ENCODE data around the gene TENM3. TPM values are rescaled to one million over a fixed set of nuclear protein-coding genes. Genes with fewer than 3 reads are reported as not detected.

TENM3 gene
- total and polyA plus RNA-seq, 2 of the 8 experiments (the other 6 are each of a cell fraction or from before 2014, with no cell fraction given) = 36.9 to 69.3 TPM

DNA sequence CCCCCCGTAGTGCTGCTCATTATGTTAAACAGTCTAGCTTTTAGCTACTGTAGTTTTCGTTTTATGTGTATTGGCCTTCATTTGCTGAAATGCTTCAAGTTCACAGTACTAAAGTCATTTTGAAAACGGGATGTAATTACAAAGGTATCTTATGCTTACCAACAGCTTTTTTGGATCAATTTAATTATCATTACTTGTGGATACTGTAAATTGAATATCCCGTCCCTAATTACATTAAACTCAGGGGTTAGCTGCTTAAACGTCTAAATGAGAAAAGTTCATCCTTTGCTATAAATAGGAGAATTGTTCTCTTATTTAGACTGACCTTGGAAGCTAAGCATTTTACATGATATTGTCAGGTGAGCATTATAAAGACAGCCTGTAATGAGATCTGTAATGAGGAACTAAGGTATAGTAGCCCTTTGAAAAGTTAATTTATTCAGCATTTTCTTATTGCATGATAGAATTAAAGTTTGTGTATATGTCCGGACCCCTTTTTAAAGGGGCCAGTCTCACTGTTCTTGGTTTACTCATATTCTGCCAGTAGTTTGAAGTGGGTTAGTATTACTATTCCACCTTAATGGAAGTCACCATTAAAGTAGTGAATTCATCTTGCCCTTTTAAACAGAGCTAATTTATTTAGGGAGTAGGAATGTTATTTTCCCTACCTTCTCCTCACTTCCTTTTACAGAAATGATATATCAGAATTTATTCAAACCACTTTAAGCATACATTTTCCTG lies 252.6 kb downstream of the TENM3 start:
- FAIRE-seq (no peak), DNase-seq (ENCODE audit: low read depth in 1 of 2, low spot score in 2 of 2) (no peak)
- Histone ChIP-seq H3K9me3 (ENCODE audit: insufficient read depth in 2 of 2, low read depth in 1 of 2, low read length in 1 of 2) (no peaks in the 10 kb centered on the region), H2AFZ (ENCODE audit: low read length) (no peak overlapping the region), H3K4me1 (replicated peaks in 1 of 4; ENCODE audit: control insufficient read depth in 3 of 4, insufficient read depth in 4 of 4, low read length in 3 of 4) (peaks cover 0 to 12% (median 4%) of the 10 kb centered on the region in 4 experiments; a peak in 3 of 7 replicates), H2BK12ac (ENCODE audit: low read depth, low read length) (no peak overlapping the region), H3K23me2 (ENCODE audit: low read depth, low read length) (no peaks in the 10 kb centered on the region), H3K4me3 (ENCODE audit: extremely low read depth in 1 of 4, insufficient read depth in 2 of 4, low read depth in 3 of 4, low read length in 4 of 4) (no peak overlapping the region), H4K8ac (ENCODE audit: extremely low read depth, insufficient read depth, low read length) (no peak overlapping the region), H2BK20ac (ENCODE audit: low read length) (no peak overlapping the region), H3K79me2 (ENCODE audit: control insufficient read depth in 1 of 2, insufficient read depth in 2 of 2, low read length in 2 of 2) (peaks cover 0 to 80% of the 10 kb centered on the region in 2 experiments; a peak in 2 of 4 replicates), H3K36me3 (ENCODE audit: control insufficient read depth in 2 of 4, insufficient read depth in 4 of 4, low read length in 3 of 4) (no peaks in the 10 kb centered on the region), H3K14ac (ENCODE audit: insufficient read length) (no peak overlapping the region), H3K23ac (ENCODE audit: insufficient read length) (no peak overlapping the region), H3K9ac (replicated peaks in 1 of 4; ENCODE audit: extremely low read depth in 1 of 4, low read depth in 3 of 4, low read length in 3 of 4) (no peak overlapping the region), H2AK5ac (ENCODE audit: low read depth, low read length) (no peak overlapping the region), H2BK15ac (ENCODE audit: low read length) (no peak overlapping the region), H2BK120ac (replicated peaks; ENCODE audit: low read depth, low read length) (no peak overlapping the region), H2BK5ac (ENCODE audit: low read depth, low read length) (no peak overlapping the region), H4K5ac (ENCODE audit: insufficient read length, low read depth, low read length) (no peak overlapping the region), H3K4ac (replicated peaks; ENCODE audit: insufficient read length, low read depth, low read length) (no peak overlapping the region), H4K20me1 (replicated peaks in 1 of 2; ENCODE audit: control insufficient read depth in 1 of 2, insufficient read depth in 2 of 2, low read length in 2 of 2) (peaks cover 0 to 4% of the 10 kb centered on the region in 2 experiments), H3K4me2 (ENCODE audit: insufficient read depth in 1 of 2, low read depth in 2 of 2, low read length in 2 of 2) (no peak overlapping the region), H3K18ac (ENCODE audit: extremely low read depth, low read length) (no peak overlapping the region), H3K27me3 (replicated peaks in 1 of 4; ENCODE audit: control insufficient read depth in 3 of 4, extremely low read depth in 1 of 4, insufficient read depth in 3 of 4, low read length in 3 of 4) (no peaks in the 10 kb centered on the region), H4K91ac (replicated peaks; ENCODE audit: insufficient read length, low read length) (no peak overlapping the region), H3K79me1 (ENCODE audit: low read depth, low read length) (no peaks in the 10 kb centered on the region), H3K27ac (ENCODE audit: low read depth, low read length) (no peak overlapping the region), H3K56ac (replicated peaks; ENCODE audit: insufficient read length, low read depth, low read length) (no peak overlapping the region)
- POLR2A ChIA-PET (ENCODE audit: partially characterized antibody) = interaction anchor here (0.7 to 2.0 kb wide), 4 partner anchors 9 to 532 kb away, joined by 3 to 7 read pairs (median 3); no protein-coding TSS in a partner anchor
- 65% methylated on average over 6 of the region's 6 CpGs; no CpG with 5 or more reads in 1 of the 2 experiments for WGBS, 2 experiments (ENCODE audit: extremely low coverage in 1 of 2, insufficient coverage in 1 of 2, insufficient read length in 1 of 2, insufficient replicate concordance in 2 of 2, low coverage in 1 of 2, low lambda C conversion rate in 2 of 2, missing lambda C conversion rate in 1 of 2)
- TF ChIP-seq, protein P1, sequence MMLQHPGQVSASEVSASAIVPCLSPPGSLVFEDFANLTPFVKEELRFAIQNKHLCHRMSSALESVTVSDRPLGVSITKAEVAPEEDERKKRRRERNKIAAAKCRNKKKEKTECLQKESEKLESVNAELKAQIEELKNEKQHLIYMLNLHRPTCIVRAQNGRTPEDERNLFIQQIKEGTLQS (IDR thresholded peaks at IDR 0.05; ENCODE audit: insufficient read depth, low read depth, low read length) = no peak
- CTCF ChIA-PET (ENCODE audit: partially characterized antibody) = interaction anchor here (0.7 to 1.5 kb wide), 2 partner anchors 34 to 148 kb away, joined by 3 to 6 read pairs; no protein-coding TSS in a partner anchor
